ENCODE results near the gene G2E3. TPM values are rescaled to one million over a fixed set of nuclear protein-coding genes. Genes with fewer than 3 reads are reported as not detected.
"Not testable (repeated sequence)": the region's sequence is repeated elsewhere in the genome, so short reads cannot be mapped to it uniquely, and the experiment has no call there.

Gene G2E3
- total RNA-seq, 1 donor from 2014 or later, result 20.5 TPM

- TF ChIP-seq CTCF (IDR thresholded peaks at IDR 0.05), result peak in 1 of 3 experiments; percentile 4
- intact Hi-C loops (cut with DNase I), result loop anchor here (2.0 to 10.0 kb wide), 2 partner anchors 63 to 427 kb away; partner anchors contain the start of gene G2E3
- peak within 1 kb of the TSS; percentile 76 to 83 for H3K27ac ChIP-seq
- H3K4me3 ChIP-seq, result peak within 1 kb of the TSS; percentile 82 to 88
- H3K4me1 ChIP-seq, result peaks cover 0 to 6% of the 10 kb centered on the region in 2 donors
- peak; percentile 68 to 97 for DNase-seq (ENCODE audit: low spot score in 2 of 2)
- no peaks in the 10 kb centered on the region for H3K9me3 ChIP-seq
- no peaks in the 10 kb centered on the region for H3K36me3 ChIP-seq
- H3K27me3 ChIP-seq, result no peaks in the 10 kb centered on the region
Observed at GRCh38 chr14:30621940-30622830, 63.2 kb downstream of the G2E3 start, which contains the start of gene SCFD1. SCFD1 (plus strand) TSS chr14:30622319; CDS start chr14:30622339, 20 bp downstream.

- Histone ChIP-seq H3K9me3 (no peaks in the 10 kb centered on the region), H3K27me3 (no peaks in the 10 kb centered on the region), H3K36me3 (no peaks in the 10 kb centered on the region), H3K4me3 (peak overlapping the region; percentile 82 to 88), H3K27ac (no peak overlapping the region), H3K4me1 (peaks cover 0 to 6% of the 10 kb centered on the region in 2 donors)
- TF ChIP-seq CTCF (IDR thresholded peaks at IDR 0.05), result no peak
- DNase-seq (ENCODE audit: low spot score in 2 of 2), result no peak
- intact Hi-C loops (cut with DNase I), result loop anchor here (2.0 to 10.0 kb wide), 2 partner anchors 65 to 429 kb away; partner anchors contain the start of gene G2E3
Observed at GRCh38 chr14:30623412-30624131, 64.6 kb downstream of the G2E3 start.

GRCh38 chr14:30624132-30624423, 65.1 kb downstream of the G2E3 start:
- H3K27me3 ChIP-seq, result no peaks in the 10 kb centered on the region
- H3K27ac ChIP-seq, result no peak overlapping the region
- H3K4me1 ChIP-seq, result peaks cover 0 to 6% of the 10 kb centered on the region in 2 donors
- no peak for TF ChIP-seq CTCF (IDR thresholded peaks at IDR 0.05)
- intact Hi-C loops (cut with DNase I), result loop anchor here (10.0 kb wide), 1 partner anchor 429 kb away; no protein-coding TSS in a partner anchor
- H3K36me3 ChIP-seq, result no peaks in the 10 kb centered on the region
- peak overlapping the region in 1 of 2 donors; percentile 82 for H3K4me3 ChIP-seq
- no peak for DNase-seq (ENCODE audit: low spot score in 2 of 2)
- H3K9me3 ChIP-seq, result no peaks in the 10 kb centered on the region

- no peak for TF ChIP-seq CTCF (IDR thresholded peaks at IDR 0.05)
- peaks cover 0 to 6% of the 10 kb centered on the region in 2 donors for H3K4me1 ChIP-seq
- H3K9me3 ChIP-seq, result no peaks in the 10 kb centered on the region
- peaks cover 0 to 2% of the 10 kb centered on the region in 2 donors for H3K36me3 ChIP-seq
- H3K4me3 ChIP-seq, result no peak overlapping the region
- intact Hi-C loops (cut with DNase I), result loop anchor here (10.0 kb wide), 1 partner anchor 431 kb away; no protein-coding TSS in a partner anchor
- H3K27ac ChIP-seq, result no peak overlapping the region
- no peaks in the 10 kb centered on the region for H3K27me3 ChIP-seq
- DNase-seq (ENCODE audit: low spot score in 2 of 2), result no peak
Observed at GRCh38 chr14:30625533-30625932, 66.6 kb downstream of the G2E3 start.

- not testable (repeated sequence) for H3K27ac ChIP-seq; H3K4me3 ChIP-seq; DNase-seq (ENCODE audit: low spot score in 2 of 2); H3K27me3 ChIP-seq; H3K9me3 ChIP-seq; H3K4me1 ChIP-seq
- H3K36me3 ChIP-seq, result peaks cover 12 to 17% of the 10 kb centered on the region in 2 donors
- intact Hi-C loops (cut with DNase I), result loop anchor here (10.0 kb wide), 1 partner anchor 435 kb away; no protein-coding TSS in a partner anchor
Observed at GRCh38 chr14:30629432-30629831, 70.5 kb downstream of the G2E3 start.

All from ascending aorta (tissue), 2 donors.